Measurements from ENCODE around the gene ARFGEF3.
"Not testable (repeated sequence)": the region's sequence is repeated elsewhere in the genome, so short reads cannot be mapped to it uniquely, and the experiment has no call there.

ARFGEF3 gene

GRCh38 chr6:138331984-138332383 lies 170.2 kb downstream of the ARFGEF3 start:
- Mint-ChIP-seq H3K4me3 (no peak overlapping the region), H3K4me1 (ENCODE audit: low read depth) (no peaks in the 10 kb centered on the region), H3K27me3 (ENCODE audit: low read depth) (peaks cover 2% of the 10 kb centered on the region), H3K9me3 (no peaks in the 10 kb centered on the region), H3K27ac (no peak overlapping the region), H3K36me3 (ENCODE audit: low read depth) (no peaks in the 10 kb centered on the region)

- H3K27me3 Mint-ChIP-seq (ENCODE audit: low read depth): peaks cover 2% of the 10 kb centered on the region
- no peak overlapping the region for H3K27ac Mint-ChIP-seq
- no peaks in the 10 kb centered on the region for H3K9me3 Mint-ChIP-seq
- H3K36me3 Mint-ChIP-seq (ENCODE audit: low read depth): no peaks in the 10 kb centered on the region
- H3K4me1 Mint-ChIP-seq (ENCODE audit: low read depth): no peaks in the 10 kb centered on the region
- H3K4me3 Mint-ChIP-seq: no peak overlapping the region
Measured at GRCh38 chr6:138334000-138334399, 172.3 kb downstream of the ARFGEF3 start.

GRCh38 chr6:138334963-138335362 lies 173.2 kb downstream of the ARFGEF3 start:
- Mint-ChIP-seq H3K27ac (no peak overlapping the region), H3K9me3 (no peaks in the 10 kb centered on the region), H3K36me3 (ENCODE audit: low read depth) (no peaks in the 10 kb centered on the region), H3K27me3 (ENCODE audit: low read depth) (no peaks in the 10 kb centered on the region), H3K4me3 (no peak overlapping the region), H3K4me1 (ENCODE audit: low read depth) (no peaks in the 10 kb centered on the region)

GRCh38 chr6:138336221-138336620 lies 174.5 kb downstream of the ARFGEF3 start:
- H3K9me3 Mint-ChIP-seq: no peaks in the 10 kb centered on the region
- no peaks in the 10 kb centered on the region for H3K36me3 Mint-ChIP-seq (ENCODE audit: low read depth)
- no peak overlapping the region for H3K4me3 Mint-ChIP-seq
- H3K4me1 Mint-ChIP-seq (ENCODE audit: low read depth): no peaks in the 10 kb centered on the region
- H3K27me3 Mint-ChIP-seq (ENCODE audit: low read depth): peaks cover 6% of the 10 kb centered on the region
- no peak overlapping the region for H3K27ac Mint-ChIP-seq

- peaks cover 12% of the 10 kb centered on the region for H3K27me3 Mint-ChIP-seq (ENCODE audit: low read depth)
- H3K36me3 Mint-ChIP-seq (ENCODE audit: low read depth): no peaks in the 10 kb centered on the region
- H3K4me3 Mint-ChIP-seq: no peak overlapping the region
- no peak overlapping the region for H3K27ac Mint-ChIP-seq
- H3K4me1 Mint-ChIP-seq (ENCODE audit: low read depth): no peaks in the 10 kb centered on the region
- H3K9me3 Mint-ChIP-seq: no peaks in the 10 kb centered on the region
Measured at GRCh38 chr6:138337076-138337475, 175.3 kb downstream of the ARFGEF3 start.

- no peaks in the 10 kb centered on the region for H3K36me3 Mint-ChIP-seq (ENCODE audit: low read depth)
- no peak overlapping the region for H3K27ac Mint-ChIP-seq
- no peaks in the 10 kb centered on the region for H3K4me1 Mint-ChIP-seq (ENCODE audit: low read depth)
- no peaks in the 10 kb centered on the region for H3K9me3 Mint-ChIP-seq
- H3K27me3 Mint-ChIP-seq (ENCODE audit: low read depth): peaks cover 23% of the 10 kb centered on the region
- no peak overlapping the region for H3K4me3 Mint-ChIP-seq
Measured at GRCh38 chr6:138339024-138339423, 177.3 kb downstream of the ARFGEF3 start.

- no peaks in the 10 kb centered on the region for H3K36me3 Mint-ChIP-seq (ENCODE audit: low read depth)
- H3K9me3 Mint-ChIP-seq: no peaks in the 10 kb centered on the region
- no peaks in the 10 kb centered on the region for H3K4me1 Mint-ChIP-seq (ENCODE audit: low read depth)
- H3K27ac Mint-ChIP-seq: no peak overlapping the region
- H3K27me3 Mint-ChIP-seq (ENCODE audit: low read depth): peaks cover 26% of the 10 kb centered on the region
- H3K4me3 Mint-ChIP-seq: no peak overlapping the region
Measured at GRCh38 chr6:138341176-138341575, 179.4 kb downstream of the ARFGEF3 start.

- Mint-ChIP-seq H3K9me3 (no peaks in the 10 kb centered on the region), H3K4me1 (ENCODE audit: low read depth) (no peaks in the 10 kb centered on the region), H3K27ac (no peak overlapping the region), H3K4me3 (no peak overlapping the region), H3K27me3 (ENCODE audit: low read depth) (peaks cover 33% of the 10 kb centered on the region), H3K36me3 (ENCODE audit: low read depth) (no peaks in the 10 kb centered on the region)
Measured at GRCh38 chr6:138343112-138343511, 181.4 kb downstream of the ARFGEF3 start.

- H3K27me3 Mint-ChIP-seq (ENCODE audit: low read depth): peaks cover 38% of the 10 kb centered on the region
- no peaks in the 10 kb centered on the region for H3K36me3 Mint-ChIP-seq (ENCODE audit: low read depth)
- no peaks in the 10 kb centered on the region for H3K4me1 Mint-ChIP-seq (ENCODE audit: low read depth)
- H3K4me3 Mint-ChIP-seq: no peak overlapping the region
- H3K27ac Mint-ChIP-seq: no peak overlapping the region
- no peaks in the 10 kb centered on the region for H3K9me3 Mint-ChIP-seq
Measured at GRCh38 chr6:138345565-138346285, 184.0 kb downstream of the ARFGEF3 start.

- Mint-ChIP-seq H3K4me1 (ENCODE audit: low read depth) (no peaks in the 10 kb centered on the region), H3K27me3 (ENCODE audit: low read depth) (peaks cover 32% of the 10 kb centered on the region), H3K36me3 (ENCODE audit: low read depth) (no peaks in the 10 kb centered on the region), H3K9me3 (no peaks in the 10 kb centered on the region), H3K4me3 (no peak overlapping the region), H3K27ac (no peak overlapping the region)
Measured at GRCh38 chr6:138346302-138347195, 184.8 kb downstream of the ARFGEF3 start.

- peaks cover 22% of the 10 kb centered on the region for H3K27me3 Mint-ChIP-seq (ENCODE audit: low read depth)
- H3K27ac Mint-ChIP-seq: no peak overlapping the region
- H3K4me3 Mint-ChIP-seq: no peak overlapping the region
- no peaks in the 10 kb centered on the region for H3K9me3 Mint-ChIP-seq
- H3K36me3 Mint-ChIP-seq (ENCODE audit: low read depth): no peaks in the 10 kb centered on the region
- no peaks in the 10 kb centered on the region for H3K4me1 Mint-ChIP-seq (ENCODE audit: low read depth)
Measured at GRCh38 chr6:138347864-138348263, 186.1 kb downstream of the ARFGEF3 start.

- no peaks in the 10 kb centered on the region for H3K36me3 Mint-ChIP-seq (ENCODE audit: low read depth)
- no peak overlapping the region for H3K27ac Mint-ChIP-seq
- no peaks in the 10 kb centered on the region for H3K4me1 Mint-ChIP-seq (ENCODE audit: low read depth)
- H3K4me3 Mint-ChIP-seq: no peak overlapping the region
- H3K9me3 Mint-ChIP-seq: no peaks in the 10 kb centered on the region
- H3K27me3 Mint-ChIP-seq (ENCODE audit: low read depth): peaks cover 21% of the 10 kb centered on the region
Measured at GRCh38 chr6:138349891-138350290, 188.2 kb downstream of the ARFGEF3 start.

- Mint-ChIP-seq H3K9me3 (no peaks in the 10 kb centered on the region), H3K4me1 (ENCODE audit: low read depth) (no peaks in the 10 kb centered on the region), H3K27me3 (ENCODE audit: low read depth) (peaks cover 8% of the 10 kb centered on the region), H3K27ac (no peak overlapping the region), H3K36me3 (ENCODE audit: low read depth) (no peaks in the 10 kb centered on the region), H3K4me3 (no peak overlapping the region)
Measured at GRCh38 chr6:138357928-138358327, 196.2 kb downstream of the ARFGEF3 start.

- not testable (repeated sequence) for H3K4me3 Mint-ChIP-seq; H3K36me3 Mint-ChIP-seq (ENCODE audit: low read depth); H3K4me1 Mint-ChIP-seq (ENCODE audit: low read depth); H3K9me3 Mint-ChIP-seq; H3K27ac Mint-ChIP-seq
- H3K27me3 Mint-ChIP-seq (ENCODE audit: low read depth): peaks cover 30% of the 10 kb centered on the region
Measured at GRCh38 chr6:138368684-138369083, 206.9 kb downstream of the ARFGEF3 start.
